Omental fat pad (tissue), 4 donors: ENCODE data around the gene IMP4. TPM values are rescaled to one million over a fixed set of nuclear protein-coding genes. Genes with fewer than 3 reads are reported as not detected.
"Not testable (repeated sequence)": the region's sequence is repeated elsewhere in the genome, so short reads cannot be mapped to it uniquely, and the experiment has no call there.

Experiments used
- ATAC-seq: fragments of 150-250 bp; one replicate; pipeline ENCODE4 v1.9.1; 2016; ENCODE audit warnings: mild to moderate bottlenecking, moderate library complexity; ENCODE audit not compliant: low FRiP score
- DNase-seq: peaks from one replicate; pipeline ENCODE4 v3.0.0-alpha.2; 2019; ENCODE audit warnings: low spot score
- CTCF ChIP-seq, 3 donors: fragments of 450-650 bp; IDR thresholded peaks; one replicate each; pipeline ENCODE4 v1.5.1; 2016 to 2017; ENCODE audit warnings: antibody characterized with exemption in 3 of 3, mild to moderate bottlenecking in 3 of 3, moderate library complexity in 2 of 3
- total RNA-seq, 4 donors: library from RNA; depleted of rRNA; stranded (reverse); fragments of >200 nt; gene quantifications; one replicate each; pipeline ENCODE4 v1.1.0, GENCODE V29; 2016

The IMP4 gene
- total RNA-seq, 4 donors from 2014 or later: 102 to 221 (median 130) TPM

- DNase-seq: no peak
- no peak for ATAC-seq
- TF ChIP-seq CTCF (IDR thresholded peaks at IDR 0.05): no peak
Observed at GRCh38 chr2:130327703-130328527, 14.8 kb upstream of the IMP4 start.

DNA sequence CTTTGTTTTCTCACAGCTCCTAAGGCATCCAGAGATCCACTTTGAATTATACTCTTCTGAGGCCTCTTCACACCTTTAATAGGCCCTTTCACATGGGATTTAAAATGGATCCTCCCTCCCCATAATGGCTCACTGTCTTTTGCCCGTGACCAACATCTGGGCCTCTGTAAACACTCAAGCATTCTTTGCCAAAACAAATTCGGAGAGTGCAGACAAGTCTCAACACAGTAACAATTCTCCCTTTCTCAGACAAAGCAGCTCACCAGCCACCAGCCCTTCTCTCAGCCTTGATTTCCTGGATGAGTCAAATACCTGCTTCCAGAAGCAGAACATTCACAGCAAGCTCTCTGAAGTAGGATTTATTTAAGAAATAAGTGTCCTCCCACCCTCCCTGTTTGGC, 14.0 kb upstream of the IMP4 start:
- TF ChIP-seq CTCF (IDR thresholded peaks at IDR 0.05): no peak
- DNase-seq (no peak), ATAC-seq (no peak)

DNA sequence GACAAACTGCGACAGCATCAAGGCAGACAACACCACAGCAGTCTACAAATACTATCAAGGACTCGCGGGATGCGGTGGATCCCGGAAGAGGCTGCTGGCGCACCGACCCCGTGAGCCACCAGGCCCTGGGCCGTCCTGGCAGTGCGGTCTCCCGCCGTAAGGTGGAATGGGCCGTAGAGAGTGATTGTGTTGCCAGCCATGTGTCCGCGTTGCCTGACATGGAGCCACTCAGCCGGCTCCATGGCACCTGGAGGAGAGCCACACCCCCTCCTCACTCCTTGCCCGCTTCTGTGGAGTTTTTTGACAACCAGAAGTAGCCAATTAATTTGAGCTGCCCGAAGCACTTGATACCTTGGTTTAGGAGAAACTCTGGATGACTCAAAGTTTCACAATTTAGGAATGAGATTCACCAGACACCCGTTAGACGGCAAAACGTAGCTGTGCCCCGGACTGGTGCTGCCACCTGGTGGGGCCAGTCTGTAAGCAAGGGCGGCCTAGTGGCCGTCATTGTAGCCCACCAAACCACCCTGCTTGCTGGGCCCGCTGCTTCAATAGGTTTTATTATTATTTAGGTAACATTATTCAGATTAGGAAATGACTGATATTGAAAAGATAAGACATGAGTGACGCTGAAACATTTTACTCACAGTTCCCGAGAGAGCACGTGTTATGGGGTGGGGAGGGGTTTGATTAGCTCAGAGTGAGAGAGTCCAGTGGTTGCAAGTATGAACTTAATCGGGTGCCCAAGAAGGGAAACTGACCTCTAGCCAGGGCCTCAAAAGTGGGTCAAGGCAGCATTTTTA, 10.2 kb upstream of the IMP4 start:
- TF ChIP-seq CTCF (IDR thresholded peaks at IDR 0.05): peak in 2 of 3 donors; percentile 46 to 55
- ATAC-seq: peak; percentile 98
- peak; percentile 58 for DNase-seq

GRCh38 chr2:130333253-130333652, 9.4 kb upstream of the IMP4 start:
- ATAC-seq, DNase-seq: not testable (repeated sequence)

DNA sequence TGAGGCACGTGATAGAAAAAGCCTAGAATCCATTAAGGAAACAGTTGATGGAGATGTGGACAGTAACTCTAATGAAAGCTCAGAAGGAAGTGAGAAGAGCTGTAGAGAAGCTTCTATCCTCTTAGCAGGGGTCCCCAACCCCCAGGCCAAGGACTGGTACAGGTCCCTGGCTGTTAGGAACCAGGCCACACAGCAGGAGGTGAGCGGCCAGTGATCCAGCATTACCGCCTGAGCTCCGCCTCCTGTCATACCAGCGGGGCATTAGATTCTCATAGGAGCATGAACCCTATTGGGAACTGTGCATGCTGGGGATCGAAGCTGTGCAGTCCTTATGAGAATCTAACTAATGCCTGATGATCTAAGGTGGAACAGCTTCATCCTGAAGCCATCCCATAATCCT, 8.7 kb upstream of the IMP4 start:
- ATAC-seq (no peak), DNase-seq (no peak)
- no peak for TF ChIP-seq CTCF (IDR thresholded peaks at IDR 0.05)

DNA sequence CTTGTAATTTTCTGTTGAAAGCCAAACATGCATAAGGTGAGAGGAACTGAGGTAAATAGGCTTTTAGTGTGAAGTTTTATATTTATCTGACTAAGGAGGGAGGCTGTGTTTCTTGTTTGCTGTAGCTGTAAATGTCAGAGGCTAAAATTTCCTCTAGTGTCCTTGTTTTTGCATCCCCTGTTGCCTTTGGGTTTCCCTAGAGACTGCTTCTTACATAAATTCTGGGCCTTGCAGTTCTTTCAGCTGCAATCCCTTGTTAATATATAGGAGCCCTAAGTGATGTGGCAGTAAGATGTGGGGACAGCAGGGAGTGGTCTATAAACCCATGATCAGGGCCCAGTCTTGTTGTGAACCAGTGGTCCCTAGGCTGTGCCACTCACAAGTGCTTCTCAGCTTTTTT, 7.5 kb upstream of the IMP4 start:
- no peak for ATAC-seq
- TF ChIP-seq CTCF (IDR thresholded peaks at IDR 0.05): no peak
- DNase-seq: no peak

- ATAC-seq: no peak
- peak; percentile 8 for DNase-seq
- no peak for TF ChIP-seq CTCF (IDR thresholded peaks at IDR 0.05)
Observed at GRCh38 chr2:130336150-130336876, 6.4 kb upstream of the IMP4 start.
